Measurements from ENCODE around the gene KRTAP3-2.

KRTAP3-2 gene

DNA sequence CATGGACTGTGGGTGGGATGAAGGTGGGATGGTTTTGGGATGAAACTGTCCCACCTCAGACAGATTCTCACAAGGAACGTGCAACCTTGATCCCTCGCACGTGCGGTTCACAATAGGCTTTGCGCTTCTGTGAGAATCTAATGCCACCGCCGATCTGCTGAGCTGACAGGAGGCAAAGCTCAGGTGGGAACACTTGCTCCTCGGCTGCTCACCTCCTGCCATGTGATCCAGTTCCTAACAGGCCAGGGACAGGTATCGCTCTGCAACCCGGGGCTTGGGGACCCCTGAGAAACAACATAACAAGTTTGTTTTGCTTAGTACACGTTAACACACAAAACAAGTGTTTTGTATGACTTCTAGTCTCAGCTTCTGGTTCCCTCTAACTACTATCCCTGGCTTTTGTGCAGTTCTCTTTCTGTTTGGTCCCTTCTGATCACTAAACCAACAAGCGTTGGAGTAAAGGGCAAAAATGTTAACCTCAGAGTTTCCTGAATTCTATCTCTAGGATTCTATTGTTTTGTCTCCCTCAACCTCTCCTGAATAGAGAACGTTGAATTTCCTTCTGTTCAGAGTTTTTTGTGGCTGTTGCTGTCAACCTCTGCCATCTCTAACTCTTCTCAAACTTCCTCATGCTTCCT, 17.0 kb upstream of the KRTAP3-2 start:
- DNase-seq (ENCODE audit: low spot score in 2 of 2) = no peak
- Mint-ChIP-seq H3K36me3 (no peaks in the 10 kb centered on the region), H3K27ac (no peak overlapping the region), H3K9me3 (no peaks in the 10 kb centered on the region), H3K4me1 (no peaks in the 10 kb centered on the region), H3K4me3 (no peak overlapping the region)
- no peak for ATAC-seq

DNA sequence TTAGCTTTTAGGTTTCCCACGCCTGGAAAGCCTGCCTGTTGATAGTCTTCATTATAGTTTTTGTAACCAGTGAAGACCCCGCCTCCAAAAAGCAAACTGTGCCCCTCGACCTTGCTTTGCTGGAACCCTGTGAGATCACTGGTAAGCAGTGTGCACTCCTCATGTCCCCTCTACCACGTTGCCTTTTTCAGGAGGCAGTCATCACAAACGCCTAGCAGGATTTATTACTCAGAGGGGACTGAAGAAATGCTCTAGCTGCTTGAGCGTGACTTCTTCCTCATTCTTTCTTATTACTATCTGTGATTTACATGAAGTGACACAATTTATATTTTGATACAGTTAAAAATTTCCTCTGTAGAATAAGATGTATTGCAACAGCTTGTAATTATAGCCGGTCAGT, 15.7 kb upstream of the KRTAP3-2 start:
- ATAC-seq (no peak), DNase-seq (ENCODE audit: low spot score in 2 of 2) (no peak)
- H3K9me3 Mint-ChIP-seq = no peaks in the 10 kb centered on the region
- no peak overlapping the region for H3K4me3 Mint-ChIP-seq
- H3K27ac Mint-ChIP-seq = no peak overlapping the region
- no peaks in the 10 kb centered on the region for H3K4me1 Mint-ChIP-seq
- H3K36me3 Mint-ChIP-seq = no peaks in the 10 kb centered on the region

DNA sequence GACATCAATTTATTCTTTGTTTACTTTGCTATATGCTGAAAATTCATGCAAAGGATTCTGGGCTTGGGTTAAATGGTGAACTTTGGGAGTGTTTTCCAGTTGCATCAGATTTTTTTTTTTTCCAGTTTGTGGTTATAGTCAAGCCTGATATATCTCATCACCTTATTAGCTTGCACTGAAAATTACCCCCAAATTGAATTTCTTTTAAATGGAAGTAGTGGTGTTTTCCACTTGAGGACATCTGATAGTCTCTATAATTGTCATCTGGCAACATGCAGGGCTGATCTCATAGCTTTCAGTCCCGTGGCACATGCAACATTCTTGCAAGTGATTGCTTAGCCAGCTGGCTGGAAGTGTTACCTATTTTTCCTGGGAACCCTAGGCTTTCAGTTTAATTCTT, 13.9 kb upstream of the KRTAP3-2 start:
- ATAC-seq (no peak), DNase-seq (ENCODE audit: low spot score in 2 of 2) (no peak)
- Mint-ChIP-seq H3K4me3 (no peak overlapping the region), H3K27ac (no peak overlapping the region), H3K4me1 (no peaks in the 10 kb centered on the region), H3K9me3 (no peaks in the 10 kb centered on the region), H3K36me3 (no peaks in the 10 kb centered on the region)

DNA sequence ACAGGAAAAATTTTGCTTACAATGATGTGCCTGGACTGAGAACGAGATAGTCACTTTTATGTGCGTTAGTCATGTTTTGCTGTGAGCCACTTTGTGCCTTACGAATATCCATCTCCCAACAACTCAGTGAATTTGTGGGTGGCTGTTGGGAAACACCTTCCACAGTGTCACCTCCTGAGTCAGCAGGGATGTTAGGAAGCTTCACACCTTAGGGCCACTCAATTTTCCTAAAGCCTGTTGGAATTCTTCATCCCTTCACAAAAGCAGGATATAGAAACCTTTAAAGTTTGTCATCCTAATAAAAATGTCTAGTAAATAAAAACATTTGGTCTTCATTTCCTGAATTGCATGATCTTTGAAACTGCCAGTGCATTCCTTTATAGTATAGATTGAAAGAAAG, 13.5 kb upstream of the KRTAP3-2 start:
- Mint-ChIP-seq H3K4me3 (no peak overlapping the region), H3K4me1 (no peaks in the 10 kb centered on the region), H3K9me3 (no peaks in the 10 kb centered on the region), H3K36me3 (no peaks in the 10 kb centered on the region), H3K27ac (no peak overlapping the region)
- DNase-seq (ENCODE audit: low spot score in 2 of 2) (no peak), ATAC-seq (no peak)

DNA sequence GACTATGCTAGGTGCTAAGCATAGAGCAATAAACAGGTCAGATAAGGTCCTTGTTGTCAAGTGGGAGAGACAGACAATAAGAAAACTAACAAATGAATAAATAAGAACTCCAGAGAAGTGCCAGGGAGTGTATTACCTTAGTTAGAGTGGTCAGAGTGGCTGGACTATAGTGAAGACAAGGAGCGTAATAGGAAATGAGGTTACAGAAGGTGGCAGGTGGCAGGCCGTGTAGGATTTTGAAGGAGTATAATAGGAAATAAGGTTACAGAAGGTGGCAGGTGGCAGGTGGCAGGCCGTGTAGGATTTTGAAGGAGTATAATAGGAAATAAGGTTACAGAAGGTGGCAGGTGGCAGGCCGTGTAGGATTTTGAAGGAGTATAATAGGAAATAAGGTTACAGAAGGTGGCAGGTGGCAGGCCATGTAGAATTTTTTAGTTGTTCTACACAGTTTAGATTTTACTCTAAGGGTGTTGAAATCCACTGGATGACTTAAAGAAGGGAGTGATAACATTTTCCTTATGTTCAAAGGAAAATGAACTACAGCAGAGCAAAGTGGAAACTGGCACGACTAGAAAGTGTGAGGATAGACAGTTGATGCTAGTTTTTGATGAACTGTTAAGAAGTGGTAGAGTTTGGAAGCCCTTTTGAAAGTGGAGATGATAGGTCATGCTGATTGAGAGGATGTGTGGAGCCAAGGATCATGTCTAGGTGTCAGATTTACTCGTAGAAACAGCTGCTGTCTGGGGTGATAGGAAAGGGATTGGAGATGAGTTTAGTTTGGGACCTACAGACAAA, 12.8 kb upstream of the KRTAP3-2 start:
- ATAC-seq (no peak), DNase-seq (ENCODE audit: low spot score in 2 of 2) (no peak)
- Mint-ChIP-seq H3K4me3 (no peak overlapping the region), H3K36me3 (no peaks in the 10 kb centered on the region), H3K9me3 (no peaks in the 10 kb centered on the region), H3K27ac (no peak overlapping the region), H3K4me1 (no peaks in the 10 kb centered on the region)

DNA sequence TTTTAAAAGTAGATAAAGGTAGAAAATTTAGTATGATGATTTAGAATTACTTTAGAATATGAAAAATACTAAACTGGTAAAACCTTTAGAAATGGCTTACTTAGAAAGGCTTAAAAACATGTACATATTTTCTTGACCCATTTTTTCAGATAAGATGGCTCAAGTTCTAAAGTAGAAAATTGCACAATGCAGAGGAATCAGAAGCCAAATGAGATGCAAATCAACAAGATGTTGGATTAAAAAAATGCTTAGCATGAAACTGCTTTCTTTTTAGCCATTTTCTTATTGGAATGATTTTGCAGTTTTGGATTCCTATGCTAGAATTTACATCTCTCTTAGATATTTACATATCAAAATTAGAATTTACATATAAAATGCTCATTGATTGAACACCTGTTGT, 10.7 kb upstream of the KRTAP3-2 start:
- no peak for ATAC-seq
- Mint-ChIP-seq H3K4me1 (no peaks in the 10 kb centered on the region), H3K9me3 (no peaks in the 10 kb centered on the region), H3K36me3 (no peaks in the 10 kb centered on the region), H3K4me3 (no peak overlapping the region), H3K27ac (no peak overlapping the region)
- no peak for DNase-seq (ENCODE audit: low spot score in 2 of 2)

DNA sequence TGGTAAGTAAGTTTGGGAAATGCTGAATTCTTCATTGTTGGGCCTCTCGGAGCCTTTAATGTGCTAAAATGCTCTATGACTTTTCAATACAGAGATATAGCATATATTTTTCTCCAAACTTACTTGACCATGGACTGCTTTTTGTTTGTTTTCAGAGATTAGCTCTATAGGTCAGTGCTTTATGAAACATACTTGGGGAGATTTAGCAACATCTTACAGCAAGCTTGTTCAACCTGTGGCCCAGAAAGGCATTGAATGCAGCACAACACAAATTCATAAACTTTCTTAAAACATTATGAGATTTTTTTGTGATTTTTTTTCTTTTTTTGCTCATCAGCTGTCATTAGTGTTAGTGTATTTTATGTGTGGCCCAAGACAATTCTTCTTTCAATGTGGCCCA, 10.2 kb upstream of the KRTAP3-2 start:
- H3K4me3 Mint-ChIP-seq = no peak overlapping the region
- H3K27ac Mint-ChIP-seq = no peak overlapping the region
- H3K9me3 Mint-ChIP-seq = no peaks in the 10 kb centered on the region
- H3K36me3 Mint-ChIP-seq = no peaks in the 10 kb centered on the region
- ATAC-seq = no peak
- no peak for DNase-seq (ENCODE audit: low spot score in 2 of 2)
- H3K4me1 Mint-ChIP-seq = no peaks in the 10 kb centered on the region

DNA sequence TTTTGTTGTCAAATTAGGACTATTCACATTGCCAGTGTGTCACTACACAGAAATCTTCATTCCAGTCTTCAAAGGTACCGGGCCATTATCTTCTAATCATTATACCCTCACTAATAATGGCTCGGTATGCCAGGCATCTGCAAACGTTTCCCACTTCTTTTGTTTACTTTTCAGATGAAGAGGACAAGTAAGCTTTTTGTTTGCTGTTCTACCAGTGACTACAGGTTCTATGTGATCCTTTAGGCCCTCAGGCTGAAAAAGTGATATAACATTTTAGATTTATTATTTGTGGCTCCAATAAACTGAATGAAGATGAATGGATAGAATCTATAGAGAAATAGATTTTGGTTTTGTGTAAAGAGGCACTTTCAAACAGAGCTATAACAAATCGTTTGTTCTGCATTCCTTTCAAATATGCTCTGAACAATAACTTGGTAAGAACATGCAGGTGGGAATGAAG, 9.6 kb upstream of the KRTAP3-2 start:
- H3K36me3 Mint-ChIP-seq = no peaks in the 10 kb centered on the region
- H3K27ac Mint-ChIP-seq = no peak overlapping the region

DNA sequence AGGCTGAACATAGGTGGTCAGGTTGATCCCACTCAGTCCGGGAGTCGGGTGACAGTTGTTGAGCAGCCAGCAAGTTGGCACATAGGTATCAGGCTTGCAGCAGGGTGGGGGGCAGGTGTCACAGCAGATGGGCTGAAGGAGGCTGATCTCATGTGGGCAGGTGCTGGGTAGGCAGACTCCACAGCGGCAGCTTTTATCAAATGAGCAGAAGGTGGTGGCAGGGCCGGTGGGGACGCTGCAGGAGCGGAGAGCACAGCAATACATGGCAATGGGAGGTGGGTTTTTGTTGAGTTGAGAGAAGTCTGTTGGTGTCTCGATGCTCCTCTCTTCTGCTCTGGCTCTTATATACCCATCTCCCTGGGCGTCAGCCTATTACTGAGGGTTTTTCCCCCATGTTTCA, 9.1 kb upstream of the KRTAP3-2 start, which contains the start of gene KRTAP3-1:
Gene KRTAP3-1, minus strand, starts transcription at position 318 of the 400 bp plus-strand sequence. Its CDS starts 54 bp downstream, at position 264.
- no peak within 1 kb of the TSS for H3K4me3 Mint-ChIP-seq
- no peak within 1 kb of the TSS for H3K27ac Mint-ChIP-seq
- H3K4me1 Mint-ChIP-seq = no peaks in the 10 kb centered on the region
- no peaks in the 10 kb centered on the region for H3K9me3 Mint-ChIP-seq
- ATAC-seq (peak; percentile 26), DNase-seq (ENCODE audit: low spot score in 2 of 2) (no peak)
- H3K36me3 Mint-ChIP-seq = no peaks in the 10 kb centered on the region

More for the DNA sequence above, 9.6 kb upstream of the KRTAP3-2 start:
- H3K9me3 Mint-ChIP-seq = no peaks in the 10 kb centered on the region
- no peak for DNase-seq (ENCODE audit: low spot score in 2 of 2)
- ATAC-seq = no peak
- H3K4me3 Mint-ChIP-seq = no peak overlapping the region
- H3K4me1 Mint-ChIP-seq = no peaks in the 10 kb centered on the region

DNA sequence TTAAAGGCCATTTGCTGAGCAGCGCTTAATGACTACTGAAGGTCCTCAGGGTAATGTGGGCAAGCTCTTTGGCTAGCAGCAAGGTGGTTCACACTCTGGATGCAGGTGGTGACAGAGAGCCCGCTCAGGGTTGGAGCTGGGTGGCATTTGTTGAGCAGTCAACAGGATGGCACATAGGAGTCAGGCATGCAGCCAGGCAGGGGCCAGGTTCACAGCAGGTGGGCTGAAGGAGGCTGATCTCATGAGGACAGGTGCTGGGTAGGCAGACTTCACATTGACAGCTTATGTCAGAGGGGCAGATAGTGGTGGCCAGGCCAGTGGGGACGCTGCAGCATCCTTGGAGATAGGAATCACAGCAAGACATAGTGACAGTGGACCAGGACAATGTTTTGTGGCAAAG, 4.7 kb upstream of the KRTAP3-2 start:
- no peak for DNase-seq (ENCODE audit: low spot score in 2 of 2)
- Mint-ChIP-seq H3K36me3 (no peaks in the 10 kb centered on the region), H3K27ac (no peak overlapping the region), H3K4me1 (no peaks in the 10 kb centered on the region), H3K9me3 (no peaks in the 10 kb centered on the region), H3K4me3 (no peak overlapping the region)
- ATAC-seq = no peak

DNA sequence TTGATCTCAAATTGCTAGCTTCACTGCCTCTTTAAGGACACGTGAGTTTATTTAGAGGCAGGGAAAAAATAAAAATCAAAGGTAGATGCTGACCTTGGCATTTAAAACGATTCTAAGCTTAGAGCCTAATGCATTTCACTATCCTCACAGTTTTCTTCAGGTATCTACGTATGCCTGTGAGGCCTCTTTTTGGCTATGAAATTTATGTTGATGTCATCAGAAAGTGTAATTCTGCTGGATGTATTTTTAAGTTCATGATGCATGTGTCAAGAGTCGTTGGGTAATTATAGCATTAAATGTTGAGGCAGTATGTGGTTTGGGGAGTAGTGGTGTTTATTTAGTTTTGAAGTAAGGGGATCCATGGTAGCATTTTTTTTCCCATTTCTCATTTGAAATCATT, 4.2 kb upstream of the KRTAP3-2 start:
- ATAC-seq (no peak), DNase-seq (ENCODE audit: low spot score in 2 of 2) (no peak)
- Mint-ChIP-seq H3K9me3 (no peaks in the 10 kb centered on the region), H3K36me3 (no peaks in the 10 kb centered on the region), H3K4me1 (no peaks in the 10 kb centered on the region), H3K27ac (no peak overlapping the region), H3K4me3 (no peak overlapping the region)

DNA sequence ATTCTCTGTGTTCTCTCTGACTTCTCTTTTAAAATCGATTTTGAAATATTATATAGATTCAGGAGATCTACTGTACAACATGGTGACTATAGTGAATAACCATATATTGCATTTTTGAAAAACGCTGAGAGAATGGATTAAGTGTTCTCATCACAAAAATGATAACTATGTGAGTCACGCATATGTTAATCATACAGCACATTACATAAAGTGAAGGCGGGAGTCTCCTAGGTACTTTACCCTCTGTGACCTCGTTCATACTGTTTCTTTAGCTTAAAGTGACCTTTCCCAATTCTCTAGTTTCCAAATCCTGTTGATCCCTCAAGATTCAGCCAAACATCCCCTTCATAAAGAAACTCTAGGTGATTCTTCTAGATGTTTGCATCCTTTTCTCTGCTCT, 3.1 kb upstream of the KRTAP3-2 start:
- no peaks in the 10 kb centered on the region for H3K4me1 Mint-ChIP-seq
- H3K9me3 Mint-ChIP-seq = no peaks in the 10 kb centered on the region
- no peaks in the 10 kb centered on the region for H3K36me3 Mint-ChIP-seq
- H3K4me3 Mint-ChIP-seq = no peak overlapping the region
- no peak overlapping the region for H3K27ac Mint-ChIP-seq
- DNase-seq (ENCODE audit: low spot score in 2 of 2) (no peak), ATAC-seq (no peak)

DNA sequence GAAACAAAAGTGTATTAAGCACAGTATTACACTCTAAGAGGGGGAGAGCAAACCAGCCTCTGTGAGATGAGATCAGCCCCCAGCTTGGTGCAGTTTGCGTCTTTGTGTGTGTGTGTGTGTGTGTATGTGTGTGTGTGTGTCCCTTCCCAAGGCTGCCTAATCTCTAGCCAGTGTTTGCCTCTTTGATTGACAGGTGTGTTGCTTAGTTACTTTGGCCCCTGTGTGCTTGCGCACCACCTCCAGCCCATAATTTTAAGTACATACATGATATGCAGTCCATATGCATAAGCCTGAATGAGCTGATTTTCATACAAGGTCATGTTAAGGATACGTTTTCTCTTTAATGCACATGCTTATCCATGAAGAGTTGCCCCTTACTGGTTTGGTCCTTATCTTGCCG, 2.1 kb upstream of the KRTAP3-2 start:
- H3K9me3 Mint-ChIP-seq = no peaks in the 10 kb centered on the region
- DNase-seq (ENCODE audit: low spot score in 2 of 2) (no peak), ATAC-seq (no peak)
- H3K4me1 Mint-ChIP-seq = no peaks in the 10 kb centered on the region
- no peak overlapping the region for H3K27ac Mint-ChIP-seq
- no peaks in the 10 kb centered on the region for H3K36me3 Mint-ChIP-seq
- H3K4me3 Mint-ChIP-seq = no peak overlapping the region

DNA sequence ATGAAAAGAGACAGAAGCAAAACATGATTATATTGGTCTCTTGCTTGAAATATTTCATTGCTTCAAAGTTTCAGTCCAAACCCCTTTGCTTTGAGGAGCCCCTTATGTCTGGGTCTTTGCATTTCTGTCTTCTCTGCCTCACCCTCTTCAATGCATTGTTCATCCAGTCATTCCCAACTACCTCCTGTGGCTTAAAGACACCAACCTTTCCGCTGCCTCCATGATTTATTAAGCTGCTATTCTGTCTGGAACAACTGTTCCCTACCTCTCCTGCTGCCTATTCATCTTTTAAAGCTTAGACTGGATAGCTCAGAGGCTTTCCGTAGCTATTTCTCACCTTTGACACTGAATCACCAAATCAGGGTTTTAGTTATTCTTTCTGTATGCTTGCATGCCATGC, 2.3 kb downstream of the KRTAP3-2 start:
- Mint-ChIP-seq H3K36me3 (no peaks in the 10 kb centered on the region), H3K4me3 (no peak overlapping the region), H3K9me3 (no peaks in the 10 kb centered on the region), H3K27ac (no peak overlapping the region), H3K4me1 (no peaks in the 10 kb centered on the region)
- ATAC-seq (no peak), DNase-seq (ENCODE audit: low spot score in 2 of 2) (no peak)

DNA sequence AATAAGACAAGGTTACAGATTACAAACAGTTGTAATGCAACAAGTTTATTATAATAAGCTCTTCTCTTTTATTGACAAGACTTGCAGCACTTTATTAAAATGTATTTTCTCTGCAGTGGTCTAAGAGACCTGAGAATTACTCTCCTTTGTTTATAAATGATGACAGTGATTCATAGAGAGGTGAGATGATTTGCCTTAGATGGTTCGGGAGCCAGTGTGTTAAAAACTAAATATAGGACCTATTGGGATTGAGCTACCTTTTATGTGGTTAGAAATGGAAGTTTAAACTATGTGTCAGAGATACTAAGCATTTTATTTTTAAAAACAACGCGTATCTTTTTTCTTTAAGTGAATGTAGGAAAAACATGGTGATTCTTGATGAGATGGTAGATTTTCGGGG, 2.9 kb downstream of the KRTAP3-2 start:
- Mint-ChIP-seq H3K36me3 (no peaks in the 10 kb centered on the region), H3K27ac (no peak overlapping the region), H3K4me3 (no peak overlapping the region), H3K9me3 (no peaks in the 10 kb centered on the region), H3K4me1 (no peaks in the 10 kb centered on the region)
- ATAC-seq (no peak), DNase-seq (ENCODE audit: low spot score in 2 of 2) (no peak)

DNA sequence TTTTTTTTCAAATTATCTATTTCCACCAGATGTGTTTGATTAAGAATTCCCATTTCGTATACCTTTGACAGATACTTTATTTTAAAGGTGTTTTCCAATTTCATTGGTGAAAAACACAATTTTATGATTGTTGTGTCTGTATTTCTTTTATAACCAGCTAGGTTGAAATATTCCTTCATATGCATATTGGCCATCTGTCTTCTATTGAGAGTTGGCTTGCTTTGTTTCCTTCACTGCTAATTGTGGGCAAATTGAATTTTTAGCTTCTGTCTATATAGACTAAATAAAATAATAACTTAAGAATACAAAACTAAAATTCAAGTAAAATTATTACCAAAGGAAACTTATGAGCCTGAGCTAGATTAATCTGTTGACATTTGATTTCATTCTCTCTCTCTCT, 4.6 kb downstream of the KRTAP3-2 start:
- Mint-ChIP-seq H3K4me3 (no peak overlapping the region), H3K27ac (no peak overlapping the region), H3K9me3 (no peaks in the 10 kb centered on the region), H3K4me1 (no peaks in the 10 kb centered on the region), H3K36me3 (no peaks in the 10 kb centered on the region)
- DNase-seq (ENCODE audit: low spot score in 2 of 2) (no peak), ATAC-seq (no peak)
